HCT116 (cell line): Measurements from ENCODE around the gene TBC1D2B. TPM values are rescaled to one million over a fixed set of nuclear protein-coding genes. Genes with fewer than 3 reads are reported as not detected.

Experiments
- ATAC-seq: fragments of 200-7000 bp; cut with Tn5 transposase; 2 replicates; pipeline ENCODE4 v1.9.1; 2020; ENCODE audit warnings: mild to moderate bottlenecking, moderate library complexity
- BruUV-seq: library from RNA; stranded (reverse); fragments of 400-500 nt; replicated peaks from 2 replicates; lab custom pipeline; 2021; lab: Mats Ljungman, UMichigan
- CTCF ChIA-PET: fragments of 300-600 bp; sonication (Branson Sonifier 250); formaldehyde crosslinking; loops from one replicate; lab custom pipeline; 2021; ENCODE audit warnings: antibody characterized with exemption; lab: Charles Lee
- POLR2A ChIA-PET: fragments of 300-600, 350-600 bp; sonication (Branson Sonifier 250); formaldehyde crosslinking; loops from one replicate; lab custom pipeline; 2021; ENCODE audit warnings: antibody characterized with exemption; lab: Charles Lee
- RAD21 ChIA-PET, 2 experiments: fragments of 300-600 bp; sonication (Branson Sonifier 250); formaldehyde crosslinking; loops; one replicate each; lab custom pipeline; 2023; ENCODE audit warnings: low total read pairs in 2 of 2; ENCODE audit not compliant: uncharacterized antibody in 2 of 2, unreplicated experiment in 2 of 2, low non-redundant PET in 1 of 2; lab: Charles Lee
- DNase-seq: peaks from one replicate; pipeline ENCODE4 v3.0.0-alpha.2; 2010; ENCODE audit warnings: low read depth, low spot score
- H2AFZ ChIP-seq: fragments of 200-600 bp; shearing (Covaris generic), sonication (generic); 2 replicates; pipeline ENCODE4 v1.6.1; 2017; ENCODE audit warnings: low read depth, mixed run types, mixed read lengths, antibody characterized with exemption, low read length; ENCODE audit not compliant: poor library complexity, severe bottlenecking
- H3K27ac ChIP-seq: 2 replicates; pipeline ENCODE4 v1.5.1; 2012; ENCODE audit warnings: low read depth, low read length
- H3K27me3 ChIP-seq: fragments of 200-600 bp; sonication (generic); 2 replicates; pipeline ENCODE4 v1.6.1; 2016; ENCODE audit warnings: mixed run types, low read length, mixed read lengths; ENCODE audit not compliant: insufficient read depth
- H3K36me3 ChIP-seq, 2 experiments: fragments of 200-500 bp in 1 of 2; fragments of 200-600 bp in 1 of 2; sonication (Bioruptor generic) in 1 of 2; sonication (generic) in 1 of 2; 2 replicates each; pipeline versions ENCODE4 v1.5.1 to v1.6.1; 2014 to 2016; ENCODE audit warnings: low read length in 2 of 2, inconsistent platforms in 1 of 2, mixed read lengths in 1 of 2, mixed run types in 1 of 2; ENCODE audit not compliant: insufficient read depth in 2 of 2, control insufficient read depth in 1 of 2
- H3K4me1 ChIP-seq, 2 experiments: fragments of 200-600 bp in 1 of 2; sonication (generic) in 1 of 2; 2 replicates each; pipeline versions ENCODE4 v1.5.1 to v1.6.1; 2012 to 2017; ENCODE audit warnings: low read length in 2 of 2, inconsistent platforms in 1 of 2, mild to moderate bottlenecking in 1 of 2, mixed read lengths in 1 of 2, mixed run types in 1 of 2, moderate library complexity in 1 of 2; ENCODE audit not compliant: insufficient read depth in 2 of 2, control insufficient read depth in 1 of 2
- H3K4me2 ChIP-seq: fragments of 200-600 bp; sonication (generic); 2 replicates; pipeline ENCODE4 v1.6.1; 2017; ENCODE audit warnings: mixed run types, low read length, mixed read lengths
- H3K4me3 ChIP-seq, 2 experiments: fragments of 200-600 bp in 1 of 2; sonication (generic) in 1 of 2; replicated peaks in 1 of 2; 2 replicates each; pipeline ENCODE4 v1.5.1; 2011 to 2016; ENCODE audit warnings: low read length in 2 of 2, control low read depth in 1 of 2, low read depth in 1 of 2, mild to moderate bottlenecking in 1 of 2, mixed read lengths in 1 of 2, mixed run types in 1 of 2
- H3K79me2 ChIP-seq: fragments of 200-600 bp; sonication (generic); 2 replicates; pipeline ENCODE4 v1.6.1; 2017; ENCODE audit warnings: mild to moderate bottlenecking, mixed run types, low read length, moderate library complexity, mixed read lengths; ENCODE audit not compliant: insufficient read depth
- H3K9ac ChIP-seq: fragments of 200-600 bp; sonication (generic); 2 replicates; pipeline ENCODE4 v1.6.1; 2016; ENCODE audit warnings: low read length, mixed read lengths
- H3K9me2 ChIP-seq: fragments of 200-600 bp; sonication (generic), shearing (Covaris generic); 2 replicates; pipeline ENCODE4 v1.6.1; 2017; ENCODE audit warnings: mixed run types, mild to moderate bottlenecking, moderate library complexity; ENCODE audit not compliant: insufficient read depth
- H3K9me3 ChIP-seq, 2 experiments: fragments of 200-500 bp in 1 of 2; fragments of 200-600 bp in 1 of 2; sonication (Bioruptor generic) in 1 of 2; sonication (generic) in 1 of 2; 2 replicates each; pipeline ENCODE4 v1.6.1; 2014 to 2017; ENCODE audit warnings: low read length in 2 of 2, mixed read lengths in 2 of 2, inconsistent platforms in 1 of 2, low read depth in 1 of 2, mild to moderate bottlenecking in 1 of 2, mixed run types in 1 of 2, moderate library complexity in 1 of 2; ENCODE audit not compliant: control insufficient read depth in 1 of 2, insufficient read depth in 1 of 2
- H4K20me1 ChIP-seq: fragments of 200-600 bp; sonication (generic), shearing (Covaris generic); 2 replicates; pipeline ENCODE4 v1.6.1; 2017; ENCODE audit warnings: mixed run types, mild to moderate bottlenecking, moderate library complexity; ENCODE audit not compliant: insufficient read depth
- CBX3 ChIP-seq: IDR thresholded peaks from 2 replicates; pipeline ENCODE4 v1.6.1; 2012; ENCODE audit warnings: low read depth
- CEBPB ChIP-seq: IDR thresholded peaks from 2 replicates; pipeline ENCODE4 v1.6.1; 2012; ENCODE audit warnings: low read depth
- EGR1 ChIP-seq: IDR thresholded peaks from 2 replicates; pipeline ENCODE4 v1.6.1; 2012; ENCODE audit warnings: low read depth
- ELF1 ChIP-seq: IDR thresholded peaks from 2 replicates; pipeline ENCODE4 v1.6.1; 2012; ENCODE audit warnings: low read depth, borderline replicate concordance
- EZH2phosphoT487 ChIP-seq: fragments of 200-600 bp; IDR thresholded peaks from 2 replicates; pipeline ENCODE4 v1.6.1; 2018; ENCODE audit warnings: antibody characterized with exemption, borderline replicate concordance
- FOSL1 ChIP-seq: IDR thresholded peaks from 2 replicates; pipeline ENCODE4 v1.6.1; 2012; ENCODE audit warnings: low read depth
- JUND ChIP-seq: IDR thresholded peaks from 2 replicates; pipeline ENCODE4 v1.6.1; 2012
- POLR2A ChIP-seq: IDR thresholded peaks from 2 replicates; pipeline ENCODE4 v1.7.0; 2011; ENCODE audit warnings: borderline replicate concordance; ENCODE audit not compliant: insufficient read depth, insufficient read length; ENCODE audit errors: extremely low read depth
- SRF ChIP-seq: IDR thresholded peaks from 2 replicates; pipeline ENCODE4 v1.6.1; 2012; ENCODE audit warnings: low read depth
- ZFX ChIP-seq: fragments of 450-650 bp; IDR thresholded peaks from 2 replicates; pipeline ENCODE4 v1.6.1; 2017
- ZNF274 ChIP-seq: fragments of 200-500 bp; sonication (Bioruptor generic); IDR thresholded peaks from 2 replicates; pipeline ENCODE4 v1.6.1; 2014; ENCODE audit warnings: mild to moderate bottlenecking, low read depth, low read length, inconsistent platforms
- intact Hi-C: fragments of 100-400 bp; cut with micrococcal nuclease; formaldehyde crosslinking; loops from 2 replicates; pipeline ENCODE4 v1.10.0; 2022
- total RNA-seq: library from RNA; stranded (reverse); gene quantifications from one replicate; pipeline ENCODE4 v1.2.1, GENCODE V29; 2021; ENCODE audit not compliant: unreplicated experiment
- TF ChIP-seq, protein P1 (sequence below): IDR thresholded peaks from 2 replicates; pipeline ENCODE4 v1.6.1; 2012
- TF ChIP-seq, protein P2 (sequence below): IDR thresholded peaks from 2 replicates; pipeline ENCODE4 v1.6.1; 2012
- TF ChIP-seq, protein P3 (sequence below): IDR thresholded peaks from 2 replicates; pipeline ENCODE4 v1.6.1; 2012; ENCODE audit warnings: low read depth
- TF ChIP-seq, protein P4 (sequence below), 3 experiments: fragments of 200-600 bp in 1 of 3; sonication (generic) in 1 of 3; IDR thresholded peaks in 2 of 3; conservative IDR thresholded peaks in 1 of 3; 2 replicates each; pipeline ENCODE4 v1.5.1; 2012 to 2017; ENCODE audit warnings: low read depth in 2 of 3, low read length in 2 of 3, antibody characterized with exemption in 1 of 3, borderline replicate concordance in 1 of 3, control low read depth in 1 of 3, mild to moderate bottlenecking in 1 of 3, mixed read lengths in 1 of 3, mixed run types in 1 of 3, moderate library complexity in 1 of 3; ENCODE audit not compliant: insufficient read depth in 1 of 3

The TBC1D2B gene
- total RNA-seq, 1 experiment from 2014 or later = 16.6 TPM

DNA sequence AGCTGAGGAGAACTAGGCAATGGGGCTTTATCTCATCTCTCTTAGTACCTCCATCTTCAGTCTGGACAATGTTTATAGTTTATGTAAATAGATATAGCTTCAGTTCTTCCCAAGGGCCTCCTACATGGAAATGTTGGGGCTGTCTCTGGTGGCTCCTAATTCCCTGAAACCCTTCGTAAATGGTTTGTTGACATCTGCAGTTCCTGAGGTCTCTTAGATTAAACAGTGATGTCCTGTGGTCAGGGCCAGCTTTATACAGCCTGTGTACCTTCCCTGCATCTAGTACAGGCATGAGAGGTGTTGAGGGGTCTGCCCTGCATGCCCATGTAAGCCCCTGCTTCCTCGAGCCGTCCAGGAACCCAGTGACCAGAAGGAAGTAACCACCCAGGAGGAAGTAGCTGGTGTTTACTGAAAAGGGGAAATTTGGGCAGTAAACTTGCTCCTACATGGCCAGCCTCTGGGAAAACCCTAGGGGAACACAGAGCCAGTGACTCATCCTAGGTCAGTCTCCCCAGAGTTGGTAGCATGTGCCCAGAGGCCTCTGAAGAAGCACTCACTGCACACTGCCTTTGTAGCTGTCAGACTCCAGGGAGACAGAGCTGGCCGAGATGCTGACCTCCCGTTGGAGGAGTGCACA lies 4.7 kb upstream of the TBC1D2B start:
- Histone ChIP-seq H3K27me3 (no peaks in the 10 kb centered on the region), H4K20me1 (no peaks in the 10 kb centered on the region), H3K4me3 (no peak overlapping the region), H3K36me3 (no peaks in the 10 kb centered on the region), H3K4me2 (no peak overlapping the region), H3K9me2 (no peaks in the 10 kb centered on the region), H3K9ac (no peak overlapping the region), H3K79me2 (no peaks in the 10 kb centered on the region), H3K4me1 (peaks cover 0 to 3% of the 10 kb centered on the region in 2 experiments; a peak in 1 of 4 replicates), H2AFZ (no peak overlapping the region), H3K9me3 (no peaks in the 10 kb centered on the region), H3K27ac (no peak overlapping the region)
- intact Hi-C loops = no loop called here
- no peak for ATAC-seq
- ChIA-PET POLR2A (no interaction called here), RAD21 (no interaction called here), CTCF (no interaction called here)
- TF ChIP-seq SRF (no peak), ELF1 (no peak)
- TF ChIP-seq, protein P1, sequence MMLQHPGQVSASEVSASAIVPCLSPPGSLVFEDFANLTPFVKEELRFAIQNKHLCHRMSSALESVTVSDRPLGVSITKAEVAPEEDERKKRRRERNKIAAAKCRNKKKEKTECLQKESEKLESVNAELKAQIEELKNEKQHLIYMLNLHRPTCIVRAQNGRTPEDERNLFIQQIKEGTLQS = no peak
- DNase-seq = no peak
- BruUV-seq = no TSS peak

DNA sequence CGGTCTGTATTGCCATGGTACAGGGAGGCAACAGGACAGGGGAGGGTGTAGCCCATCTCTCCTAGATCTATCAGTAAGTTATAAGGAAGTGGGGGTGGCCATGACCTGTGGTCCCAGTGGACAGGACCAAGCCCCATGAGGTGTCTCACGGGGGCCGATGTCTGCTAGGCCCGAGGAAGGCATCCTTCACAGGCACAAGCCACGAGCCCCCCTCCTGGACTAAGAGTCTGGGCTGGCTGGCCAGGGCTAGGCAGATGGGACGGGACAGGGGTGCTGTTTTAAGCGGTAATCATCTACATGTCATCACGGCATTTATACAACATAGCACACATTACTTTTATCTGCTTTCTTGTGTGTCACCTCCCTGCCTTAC lies 2.6 kb upstream of the TBC1D2B start:
- Histone ChIP-seq H3K4me3 (no peak overlapping the region), H3K4me2 (no peak overlapping the region), H3K9me2 (no peaks in the 10 kb centered on the region), H3K27me3 (no peaks in the 10 kb centered on the region), H3K27ac (no peak overlapping the region), H3K9ac (no peak overlapping the region), H2AFZ (no peak overlapping the region), H3K36me3 (no peaks in the 10 kb centered on the region)
- RAD21 ChIA-PET = no interaction called here
- intact Hi-C loops = no loop called here
- no peak for DNase-seq
- no peak for TF ChIP-seq ZFX
- no peak for TF ChIP-seq SRF
- no peak for TF ChIP-seq ZNF274
- no peak for TF ChIP-seq JUND
- no peak for TF ChIP-seq POLR2A
- TF ChIP-seq, protein P2, sequence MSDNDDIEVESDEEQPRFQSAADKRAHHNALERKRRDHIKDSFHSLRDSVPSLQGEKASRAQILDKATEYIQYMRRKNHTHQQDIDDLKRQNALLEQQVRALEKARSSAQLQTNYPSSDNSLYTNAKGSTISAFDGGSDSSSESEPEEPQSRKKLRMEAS = no peak
- TF ChIP-seq, protein P3, sequence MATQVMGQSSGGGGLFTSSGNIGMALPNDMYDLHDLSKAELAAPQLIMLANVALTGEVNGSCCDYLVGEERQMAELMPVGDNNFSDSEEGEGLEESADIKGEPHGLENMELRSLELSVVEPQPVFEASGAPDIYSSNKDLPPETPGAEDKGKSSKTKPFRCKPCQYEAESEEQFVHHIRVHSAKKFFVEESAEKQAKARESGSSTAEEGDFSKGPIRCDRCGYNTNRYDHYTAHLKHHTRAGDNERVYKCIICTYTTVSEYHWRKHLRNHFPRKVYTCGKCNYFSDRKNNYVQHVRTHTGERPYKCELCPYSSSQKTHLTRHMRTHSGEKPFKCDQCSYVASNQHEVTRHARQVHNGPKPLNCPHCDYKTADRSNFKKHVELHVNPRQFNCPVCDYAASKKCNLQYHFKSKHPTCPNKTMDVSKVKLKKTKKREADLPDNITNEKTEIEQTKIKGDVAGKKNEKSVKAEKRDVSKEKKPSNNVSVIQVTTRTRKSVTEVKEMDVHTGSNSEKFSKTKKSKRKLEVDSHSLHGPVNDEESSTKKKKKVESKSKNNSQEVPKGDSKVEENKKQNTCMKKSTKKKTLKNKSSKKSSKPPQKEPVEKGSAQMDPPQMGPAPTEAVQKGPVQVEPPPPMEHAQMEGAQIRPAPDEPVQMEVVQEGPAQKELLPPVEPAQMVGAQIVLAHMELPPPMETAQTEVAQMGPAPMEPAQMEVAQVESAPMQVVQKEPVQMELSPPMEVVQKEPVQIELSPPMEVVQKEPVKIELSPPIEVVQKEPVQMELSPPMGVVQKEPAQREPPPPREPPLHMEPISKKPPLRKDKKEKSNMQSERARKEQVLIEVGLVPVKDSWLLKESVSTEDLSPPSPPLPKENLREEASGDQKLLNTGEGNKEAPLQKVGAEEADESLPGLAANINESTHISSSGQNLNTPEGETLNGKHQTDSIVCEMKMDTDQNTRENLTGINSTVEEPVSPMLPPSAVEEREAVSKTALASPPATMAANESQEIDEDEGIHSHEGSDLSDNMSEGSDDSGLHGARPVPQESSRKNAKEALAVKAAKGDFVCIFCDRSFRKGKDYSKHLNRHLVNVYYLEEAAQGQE = no peak
- TF ChIP-seq, protein P4, sequence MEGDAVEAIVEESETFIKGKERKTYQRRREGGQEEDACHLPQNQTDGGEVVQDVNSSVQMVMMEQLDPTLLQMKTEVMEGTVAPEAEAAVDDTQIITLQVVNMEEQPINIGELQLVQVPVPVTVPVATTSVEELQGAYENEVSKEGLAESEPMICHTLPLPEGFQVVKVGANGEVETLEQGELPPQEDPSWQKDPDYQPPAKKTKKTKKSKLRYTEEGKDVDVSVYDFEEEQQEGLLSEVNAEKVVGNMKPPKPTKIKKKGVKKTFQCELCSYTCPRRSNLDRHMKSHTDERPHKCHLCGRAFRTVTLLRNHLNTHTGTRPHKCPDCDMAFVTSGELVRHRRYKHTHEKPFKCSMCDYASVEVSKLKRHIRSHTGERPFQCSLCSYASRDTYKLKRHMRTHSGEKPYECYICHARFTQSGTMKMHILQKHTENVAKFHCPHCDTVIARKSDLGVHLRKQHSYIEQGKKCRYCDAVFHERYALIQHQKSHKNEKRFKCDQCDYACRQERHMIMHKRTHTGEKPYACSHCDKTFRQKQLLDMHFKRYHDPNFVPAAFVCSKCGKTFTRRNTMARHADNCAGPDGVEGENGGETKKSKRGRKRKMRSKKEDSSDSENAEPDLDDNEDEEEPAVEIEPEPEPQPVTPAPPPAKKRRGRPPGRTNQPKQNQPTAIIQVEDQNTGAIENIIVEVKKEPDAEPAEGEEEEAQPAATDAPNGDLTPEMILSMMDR (IDR thresholded peaks at IDR 0.05 in 2 of 3, conservative IDR thresholded peaks at IDR 0.05 in 1 of 3; ENCODE audit: borderline replicate concordance in 1 of 3, insufficient read depth in 1 of 3, low read depth in 2 of 3, low read length in 2 of 3) = no peak
- no peak for TF ChIP-seq CEBPB
- TF ChIP-seq CBX3 = no peak
- TF ChIP-seq EZH2phosphoT487 = no peak
- no peak for TF ChIP-seq FOSL1
- TF ChIP-seq EGR1 = no peak
- TF ChIP-seq, all 23 proteins: peak for 0
- no TSS peak for BruUV-seq
- peaks cover 3% of the 10 kb centered on the region; the same call in 1 of the 2 replicates for H4K20me1 ChIP-seq
- peaks cover 16% of the 10 kb centered on the region for H3K79me2 ChIP-seq
- POLR2A ChIA-PET = no interaction called here
- H3K9me3 ChIP-seq = no peaks in the 10 kb centered on the region
- no peak for ATAC-seq
- CTCF ChIA-PET = no interaction called here
- peaks cover 12 to 19% of the 10 kb centered on the region in 2 experiments for H3K4me1 ChIP-seq
